NOMO-1 treated with dmso at 0.1 percent for 144 hours (cell line): ENCODE results near the gene CH25H.

Source experiments
- DNase-seq: peaks from one replicate; lab custom pipeline; 2025; ENCODE audit not compliant: unreplicated experiment; lab: John Stamatoyannopoulos, UW

The CH25H gene

GRCh38 chr10:89158446-89158845, 48.7 kb downstream of the CH25H start:
- no peak for DNase-seq

- DNase-seq: peak; percentile 12
These were observed 50.8 kb downstream of the CH25H start for GRCh38 chr10:89156161-89156835.
